Ectodermal cell (in vitro differentiated cells): ENCODE measurements around the gene KHDRBS1.
"Not testable (repeated sequence)": the region's sequence is repeated elsewhere in the genome, so short reads cannot be mapped to it uniquely, and the experiment has no call there.

ENCODE experiments used
- H3K27ac ChIP-seq: 2 replicates; pipeline ENCODE4 v1.7.0; 2013; ENCODE audit warnings: mild to moderate bottlenecking, low read depth, low read length; ENCODE audit not compliant: insufficient read depth, poor library complexity, severe bottlenecking
- H3K27me3 ChIP-seq: 2 replicates; pipeline ENCODE4 v1.7.0; 2013; ENCODE audit warnings: mild to moderate bottlenecking, low read length; ENCODE audit not compliant: insufficient read depth, control insufficient read depth, poor library complexity, severe bottlenecking
- H3K36me3 ChIP-seq: one replicate; pipeline ENCODE4 v1.7.0; 2013; ENCODE audit warnings: low read length; ENCODE audit not compliant: control insufficient read depth, insufficient read depth
- H3K4me1 ChIP-seq: one replicate; pipeline ENCODE4 v1.7.0; 2013; ENCODE audit warnings: low read length; ENCODE audit not compliant: control insufficient read depth, insufficient read depth
- H3K4me3 ChIP-seq: 2 replicates; pipeline ENCODE4 v1.7.0; 2013; ENCODE audit warnings: low read depth, low read length, control low read depth; ENCODE audit not compliant: insufficient read depth
- H3K9me3 ChIP-seq: 2 replicates; pipeline ENCODE4 v1.7.0; 2013; ENCODE audit warnings: mild to moderate bottlenecking, low read length, moderate library complexity; ENCODE audit not compliant: control insufficient read depth
- WGBS, 2 experiments: methylation state at CpG; one replicate each; pipeline ENCODE4 v1.1.7; 2013; ENCODE audit warnings: missing lambda C conversion rate in 2 of 2; 5-methylcytosine and 5-hydroxymethylcytosine counted together

The KHDRBS1 gene

DNA sequence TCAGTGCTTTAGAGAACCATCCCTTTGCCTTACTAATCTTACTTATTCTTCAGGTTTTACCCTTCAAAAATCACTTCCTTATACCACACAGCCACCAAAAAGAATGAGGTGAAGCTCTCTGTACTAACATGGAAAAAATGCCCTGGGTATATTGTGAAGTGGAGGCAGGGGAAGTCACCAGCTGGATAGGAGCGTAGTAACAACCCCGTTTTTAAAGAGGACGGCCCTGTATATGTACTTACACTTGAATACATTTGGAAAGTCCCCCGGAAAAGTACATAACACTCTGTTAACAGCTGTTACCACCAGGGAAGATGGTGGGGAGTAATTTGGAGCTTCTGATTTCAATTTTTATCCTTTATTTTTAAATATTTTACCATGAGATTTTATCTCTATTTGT lies 28.2 kb upstream of the KHDRBS1 start:
- 76 to 78% methylated on average over 4 of the region's 4 CpGs for WGBS, 2 experiments
- no peaks in the 10 kb centered on the region for H3K27me3 ChIP-seq
- H3K27ac ChIP-seq, result no peak overlapping the region
- no peak overlapping the region for H3K4me3 ChIP-seq
- peaks cover 12% of the 10 kb centered on the region for H3K4me1 ChIP-seq
- no peaks in the 10 kb centered on the region for H3K36me3 ChIP-seq
- no peaks in the 10 kb centered on the region for H3K9me3 ChIP-seq

GRCh38 chr1:31987135-31987619 lies 26.5 kb upstream of the KHDRBS1 start:
- Histone ChIP-seq H3K4me1 (peaks cover 12% of the 10 kb centered on the region), H3K27me3 (no peaks in the 10 kb centered on the region), H3K4me3 (no peak overlapping the region), H3K36me3 (no peaks in the 10 kb centered on the region), H3K9me3 (no peaks in the 10 kb centered on the region), H3K27ac (no peak overlapping the region)
- WGBS, 2 experiments, result 30 to 34% methylated on average over 9 of the region's 9 CpGs

DNA sequence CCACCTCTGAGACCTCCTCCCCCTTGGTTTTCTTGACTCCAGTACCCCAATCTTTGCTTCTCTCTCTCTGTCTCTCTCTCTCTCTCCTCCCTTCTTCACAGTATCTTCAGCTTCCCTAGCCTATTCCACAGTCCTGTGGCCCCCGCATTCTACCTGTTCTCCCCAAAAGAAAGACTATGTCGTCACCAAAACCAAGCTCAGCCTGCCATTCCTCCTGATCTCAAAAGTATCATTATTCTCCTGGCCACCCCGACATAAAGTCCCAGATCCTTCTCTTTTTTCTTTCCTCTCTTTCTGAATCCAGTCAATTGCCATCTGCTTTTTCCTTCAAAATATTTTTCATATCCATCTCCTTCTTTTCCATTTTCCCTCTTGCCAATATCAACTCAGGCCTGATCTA lies 23.7 kb upstream of the KHDRBS1 start:
- H3K36me3 ChIP-seq, result no peaks in the 10 kb centered on the region
- H3K27me3 ChIP-seq, result no peaks in the 10 kb centered on the region
- no peaks in the 10 kb centered on the region for H3K9me3 ChIP-seq
- no peak overlapping the region for H3K27ac ChIP-seq
- WGBS, 2 experiments, result 90 to 94% methylated on average over 3 of the region's 3 CpGs
- H3K4me1 ChIP-seq, result peaks cover 12% of the 10 kb centered on the region
- H3K4me3 ChIP-seq, result no peak overlapping the region

DNA sequence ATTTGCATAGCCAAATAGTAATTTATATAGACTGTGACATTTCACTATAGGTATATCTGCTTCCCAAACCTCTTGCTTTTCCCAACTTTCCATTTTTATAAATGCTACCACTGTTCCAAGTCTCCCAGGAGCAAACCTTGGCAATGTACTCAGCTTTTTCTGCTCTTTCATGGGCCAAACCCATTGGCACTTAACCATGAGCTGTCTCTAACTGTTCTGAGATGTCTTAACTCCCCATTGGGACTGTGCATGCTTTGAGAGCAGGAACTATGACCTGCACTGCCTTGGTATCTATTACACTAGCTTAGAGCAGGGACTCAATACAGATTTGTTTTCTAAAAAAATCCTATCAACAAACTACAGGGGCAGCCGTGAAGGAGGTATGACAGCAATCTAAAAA lies 22.5 kb upstream of the KHDRBS1 start:
- Histone ChIP-seq H3K36me3 (no peaks in the 10 kb centered on the region), H3K4me3 (no peak overlapping the region), H3K27me3 (no peaks in the 10 kb centered on the region), H3K9me3 (no peaks in the 10 kb centered on the region), H3K27ac (no peak overlapping the region), H3K4me1 (peaks cover 12% of the 10 kb centered on the region)
- 71% methylated on average over 1 of the region's 1 CpG; no CpG with 5 or more reads in 1 of the 2 experiments for WGBS, 2 experiments

GRCh38 chr1:31995263-31995662 lies 18.4 kb upstream of the KHDRBS1 start:
- Histone ChIP-seq H3K27ac (no peak overlapping the region), H3K4me3 (no peak overlapping the region), H3K36me3 (no peaks in the 10 kb centered on the region), H3K9me3 (no peaks in the 10 kb centered on the region), H3K27me3 (no peaks in the 10 kb centered on the region), H3K4me1 (no peaks in the 10 kb centered on the region)
- 85 to 87% methylated on average over 3 of the region's 3 CpGs for WGBS, 2 experiments

GRCh38 chr1:31996121-31996520 lies 17.5 kb upstream of the KHDRBS1 start:
- H3K4me3 ChIP-seq, H3K36me3 ChIP-seq, H3K27ac ChIP-seq, H3K4me1 ChIP-seq, H3K27me3 ChIP-seq, H3K9me3 ChIP-seq: not testable (repeated sequence)
- 87 to 89% methylated on average over 5 of the region's 5 CpGs for WGBS, 2 experiments

- Histone ChIP-seq H3K4me3 (no peak overlapping the region), H3K27me3 (no peaks in the 10 kb centered on the region), H3K4me1 (no peaks in the 10 kb centered on the region), H3K9me3 (no peaks in the 10 kb centered on the region), H3K36me3 (no peaks in the 10 kb centered on the region), H3K27ac (no peak overlapping the region)
- 93 to 97% methylated on average over 5 of the region's 5 CpGs for WGBS, 2 experiments
Observed at GRCh38 chr1:32001863-32002262, 11.8 kb upstream of the KHDRBS1 start.

GRCh38 chr1:32002285-32002684 lies 11.4 kb upstream of the KHDRBS1 start:
- not testable (repeated sequence) for H3K27me3 ChIP-seq, H3K27ac ChIP-seq, H3K9me3 ChIP-seq, H3K4me1 ChIP-seq, H3K36me3 ChIP-seq, H3K4me3 ChIP-seq
- 88 to 91% methylated on average over 4 of the region's 4 CpGs for WGBS, 2 experiments

DNA sequence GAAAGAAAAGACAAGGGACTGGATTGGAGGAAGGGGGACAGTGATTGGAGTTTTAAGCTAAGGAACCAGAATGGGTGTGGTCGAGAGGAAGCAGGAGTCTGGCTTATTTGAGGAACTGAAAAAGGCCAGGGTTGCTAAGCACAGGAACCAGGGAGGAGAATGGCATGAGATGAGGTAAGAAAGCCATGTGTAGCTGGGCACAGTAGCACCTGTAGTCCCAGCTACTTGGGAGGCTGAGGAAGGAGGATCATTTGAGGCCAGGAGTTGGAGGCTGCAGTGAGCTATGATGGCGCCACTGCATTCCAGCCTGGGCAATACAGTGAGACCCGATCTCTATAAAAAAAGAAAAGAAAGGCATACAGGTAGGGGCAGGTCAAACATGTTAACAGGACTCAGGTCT lies 8.1 kb upstream of the KHDRBS1 start:
- 96% methylated on average over 3 of the region's 3 CpGs for WGBS, 2 experiments
- Histone ChIP-seq H3K4me1 (no peaks in the 10 kb centered on the region), H3K4me3 (no peak overlapping the region), H3K36me3 (no peaks in the 10 kb centered on the region), H3K9me3 (no peaks in the 10 kb centered on the region), H3K27me3 (no peaks in the 10 kb centered on the region), H3K27ac (no peak overlapping the region)

GRCh38 chr1:32007591-32007940 lies 6.1 kb upstream of the KHDRBS1 start:
- Histone ChIP-seq H3K4me1 (no peaks in the 10 kb centered on the region), H3K36me3 (no peaks in the 10 kb centered on the region), H3K27ac (no peak overlapping the region), H3K9me3 (no peaks in the 10 kb centered on the region), H3K27me3 (no peaks in the 10 kb centered on the region), H3K4me3 (no peak overlapping the region)
- 88 to 97% methylated on average over 1 of the region's 1 CpG for WGBS, 2 experiments

- no peaks in the 10 kb centered on the region for H3K27me3 ChIP-seq
- H3K27ac ChIP-seq, result no peak overlapping the region
- H3K36me3 ChIP-seq, result no peaks in the 10 kb centered on the region
- no peak overlapping the region for H3K4me3 ChIP-seq
- WGBS, 2 experiments, result 93 to 94% methylated on average over 5 of the region's 5 CpGs
- H3K4me1 ChIP-seq, result no peaks in the 10 kb centered on the region
- no peaks in the 10 kb centered on the region for H3K9me3 ChIP-seq
Observed at GRCh38 chr1:32010246-32010645, 3.4 kb upstream of the KHDRBS1 start.
